Loucy (cell line): ENCODE results near the gene KLHL30.

Experiments
- H2AFZ ChIP-seq: fragments of 200-600 bp; sonication (generic); 2 replicates; pipeline ENCODE4 v1.6.0; 2016; ENCODE audit warnings: antibody characterized with exemption, mild to moderate bottlenecking, low read length, moderate library complexity
- H3F3A ChIP-seq: fragments of 200-600 bp; 2 replicates; pipeline ENCODE4 v1.6.0; 2016; ENCODE audit warnings: antibody characterized with exemption, low read depth, mild to moderate bottlenecking
- H3K27me3 ChIP-seq: fragments of 200-600 bp; sonication (generic); 2 replicates; pipeline ENCODE4 v1.6.1; 2014; ENCODE audit warnings: low read length, mild to moderate bottlenecking; ENCODE audit not compliant: insufficient read depth, poor library complexity, severe bottlenecking
- H3K36me3 ChIP-seq: fragments of 200-600 bp; sonication (generic); 2 replicates; pipeline ENCODE4 v1.6.1; 2016; ENCODE audit warnings: low read length; ENCODE audit not compliant: insufficient read depth
- H3K4me1 ChIP-seq: fragments of 200-600 bp; sonication (generic); 2 replicates; pipeline ENCODE4 v1.5.1; 2014; ENCODE audit warnings: low read length, mild to moderate bottlenecking; ENCODE audit not compliant: insufficient read depth, poor library complexity, severe bottlenecking
- H3K4me2 ChIP-seq: fragments of 200-600 bp; sonication (generic); 2 replicates; pipeline ENCODE4 v1.6.0; 2014; ENCODE audit warnings: antibody characterized with exemption, low read length, low read depth, mild to moderate bottlenecking; ENCODE audit not compliant: poor library complexity, severe bottlenecking
- H3K4me3 ChIP-seq: fragments of 200-600 bp; sonication (generic); 2 replicates; pipeline ENCODE4 v1.5.1; 2014; ENCODE audit warnings: low read length, mild to moderate bottlenecking, mixed read lengths; ENCODE audit not compliant: poor library complexity, severe bottlenecking
- H3K79me2 ChIP-seq: fragments of 200-600 bp; sonication (generic); 2 replicates; pipeline ENCODE4 v1.6.1; 2014; ENCODE audit warnings: low read length; ENCODE audit not compliant: insufficient read depth
- H3K9ac ChIP-seq: fragments of 200-600 bp; sonication (generic); 2 replicates; pipeline ENCODE4 v1.6.0; 2014; ENCODE audit warnings: mild to moderate bottlenecking, low read depth, low read length, moderate library complexity; ENCODE audit not compliant: poor library complexity, severe bottlenecking
- H3K9me2 ChIP-seq: fragments of 200-600 bp; sonication (generic); replicated peaks from 2 replicates; pipeline ENCODE4 v1.6.1; 2016; ENCODE audit warnings: low read depth, low read length, mixed read lengths
- H3K9me3 ChIP-seq: fragments of 200-600 bp; sonication (generic); 2 replicates; pipeline ENCODE4 v1.6.1; 2014; ENCODE audit warnings: mild to moderate bottlenecking, antibody characterized with exemption, low read length, low read depth; ENCODE audit not compliant: insufficient read depth
- H4K20me1 ChIP-seq: fragments of 200-600 bp; sonication (generic); 2 replicates; pipeline ENCODE4 v1.6.0; 2014; ENCODE audit warnings: antibody characterized with exemption, low read length, mild to moderate bottlenecking; ENCODE audit not compliant: insufficient read depth, poor library complexity, severe bottlenecking
- CTCF ChIP-seq: fragments of 200-600 bp; sonication (generic); conservative IDR thresholded peaks from 2 replicates; pipeline ENCODE4 v1.5.1; 2014; ENCODE audit warnings: mild to moderate bottlenecking, antibody characterized with exemption, low read length
- EZH2phosphoT487 ChIP-seq: fragments of 200-600 bp; IDR thresholded peaks from 2 replicates; pipeline ENCODE4 v1.6.1; 2018; ENCODE audit warnings: antibody characterized with exemption, mild to moderate bottlenecking, moderate library complexity, borderline replicate concordance

Gene KLHL30

GRCh38 chr2:238143239-238143951, 4.9 kb downstream of the KLHL30 start:
- Histone ChIP-seq H3K9me2 (no peaks in the 10 kb centered on the region), H2AFZ (no peak overlapping the region), H4K20me1 (no peaks in the 10 kb centered on the region), H3K4me1 (peaks cover 17% of the 10 kb centered on the region), H3K9ac (no peak overlapping the region), H3K27me3 (no peaks in the 10 kb centered on the region), H3K4me3 (no peak overlapping the region), H3K4me2 (no peak overlapping the region), H3K9me3 (no peaks in the 10 kb centered on the region), H3K36me3 (no peaks in the 10 kb centered on the region), H3K79me2 (no peaks in the 10 kb centered on the region), H3F3A (no peaks in the 10 kb centered on the region)
- TF ChIP-seq EZH2phosphoT487 (no peak), CTCF (no peak)

DNA sequence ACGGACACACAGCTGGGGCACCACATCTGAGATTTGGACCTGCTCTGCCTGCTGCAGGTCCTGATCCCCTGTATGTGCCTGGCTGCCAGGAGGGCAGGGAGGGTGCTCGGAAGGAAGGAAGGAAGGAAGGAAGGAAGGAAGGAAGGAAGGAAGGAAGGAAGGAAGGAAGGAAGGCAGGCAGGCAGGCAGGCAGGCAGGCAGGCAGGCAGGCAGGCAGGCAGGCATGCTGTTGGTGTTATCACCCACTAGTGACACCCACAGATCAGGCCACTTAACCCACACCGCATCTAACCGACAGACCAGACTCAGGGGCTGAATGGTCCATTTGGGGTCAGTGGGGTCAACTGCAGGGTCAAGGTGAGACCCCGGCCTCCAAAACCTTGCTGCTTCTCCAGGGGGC, 5.8 kb downstream of the KLHL30 start:
- no peak overlapping the region for H3K9ac ChIP-seq
- H3K9me2 ChIP-seq, result no peaks in the 10 kb centered on the region
- no peaks in the 10 kb centered on the region for H3K9me3 ChIP-seq
- H3K79me2 ChIP-seq, result no peaks in the 10 kb centered on the region
- H3K27me3 ChIP-seq, result no peaks in the 10 kb centered on the region
- H3K4me3 ChIP-seq, result no peak overlapping the region
- no peak overlapping the region for H2AFZ ChIP-seq
- no peaks in the 10 kb centered on the region for H3F3A ChIP-seq
- H3K4me1 ChIP-seq, result peaks cover 17% of the 10 kb centered on the region
- TF ChIP-seq CTCF (no peak), EZH2phosphoT487 (no peak)
- H3K4me2 ChIP-seq, result no peak overlapping the region
- H3K36me3 ChIP-seq, result no peaks in the 10 kb centered on the region
- H4K20me1 ChIP-seq, result no peaks in the 10 kb centered on the region

- H3K9ac ChIP-seq, result no peak overlapping the region
- peaks cover 17% of the 10 kb centered on the region for H3K4me1 ChIP-seq
- no peaks in the 10 kb centered on the region for H3K36me3 ChIP-seq
- H3F3A ChIP-seq, result no peaks in the 10 kb centered on the region
- H3K9me3 ChIP-seq, result no peaks in the 10 kb centered on the region
- no peak overlapping the region for H3K4me2 ChIP-seq
- no peak overlapping the region for H3K4me3 ChIP-seq
- no peak for TF ChIP-seq EZH2phosphoT487
- no peak for TF ChIP-seq CTCF
- H4K20me1 ChIP-seq, result no peaks in the 10 kb centered on the region
- no peaks in the 10 kb centered on the region for H3K27me3 ChIP-seq
- no peaks in the 10 kb centered on the region for H3K79me2 ChIP-seq
- no peak overlapping the region for H2AFZ ChIP-seq
- no peaks in the 10 kb centered on the region for H3K9me2 ChIP-seq
These were observed 6.6 kb downstream of the KLHL30 start for GRCh38 chr2:238145046-238145445.
